GDM1 (cell line): ENCODE results near the gene RAB11B.
"Not testable (repeated sequence)": the region's sequence is repeated elsewhere in the genome, so short reads cannot be mapped to it uniquely, and the experiment has no call there.

Source experiments
- DNase-seq: peaks from one replicate; lab custom pipeline; 2025; lab: John Stamatoyannopoulos, UW

RAB11B gene

DNA sequence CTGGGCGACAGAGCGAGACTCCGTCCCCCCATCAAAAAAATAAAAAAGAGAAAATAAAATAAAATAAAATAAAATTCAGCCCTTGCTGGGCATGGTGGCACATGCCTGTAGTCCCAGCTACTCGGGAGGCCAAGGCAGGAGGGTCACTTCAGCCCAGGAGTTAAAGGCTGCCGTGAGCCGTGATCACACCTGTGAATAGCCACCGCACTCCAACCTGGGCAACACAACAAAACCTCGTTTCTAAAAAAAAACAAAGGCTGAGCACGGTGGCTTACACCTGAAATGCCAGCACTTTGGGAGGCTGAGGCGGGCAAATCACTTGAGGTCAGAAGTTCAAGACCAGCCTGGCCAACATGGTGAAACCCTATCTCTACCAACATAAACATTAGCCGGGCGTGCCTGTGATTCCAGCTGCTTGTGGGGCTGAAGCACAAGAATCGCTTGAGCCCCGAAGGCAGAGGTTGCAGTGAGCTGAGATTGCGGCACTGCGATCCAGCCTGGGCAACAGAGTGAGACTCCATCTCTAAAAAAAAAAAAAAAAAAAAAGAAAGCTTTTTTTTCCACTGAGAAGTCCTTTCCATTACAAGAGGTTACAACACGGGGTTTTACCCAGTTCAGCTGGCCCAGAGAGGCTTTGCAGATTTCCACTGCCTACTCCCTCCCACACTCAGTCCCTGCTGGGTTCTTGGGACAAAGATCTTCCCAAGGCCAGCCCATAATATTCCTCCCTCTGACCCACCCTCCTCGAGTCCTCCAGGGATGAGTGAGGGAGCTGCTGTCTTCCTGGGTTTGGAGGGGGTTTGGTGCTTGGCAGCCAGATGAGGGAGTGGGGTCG lies 19.8 kb upstream of the RAB11B start:
- DNase-seq: no peak

DNA sequence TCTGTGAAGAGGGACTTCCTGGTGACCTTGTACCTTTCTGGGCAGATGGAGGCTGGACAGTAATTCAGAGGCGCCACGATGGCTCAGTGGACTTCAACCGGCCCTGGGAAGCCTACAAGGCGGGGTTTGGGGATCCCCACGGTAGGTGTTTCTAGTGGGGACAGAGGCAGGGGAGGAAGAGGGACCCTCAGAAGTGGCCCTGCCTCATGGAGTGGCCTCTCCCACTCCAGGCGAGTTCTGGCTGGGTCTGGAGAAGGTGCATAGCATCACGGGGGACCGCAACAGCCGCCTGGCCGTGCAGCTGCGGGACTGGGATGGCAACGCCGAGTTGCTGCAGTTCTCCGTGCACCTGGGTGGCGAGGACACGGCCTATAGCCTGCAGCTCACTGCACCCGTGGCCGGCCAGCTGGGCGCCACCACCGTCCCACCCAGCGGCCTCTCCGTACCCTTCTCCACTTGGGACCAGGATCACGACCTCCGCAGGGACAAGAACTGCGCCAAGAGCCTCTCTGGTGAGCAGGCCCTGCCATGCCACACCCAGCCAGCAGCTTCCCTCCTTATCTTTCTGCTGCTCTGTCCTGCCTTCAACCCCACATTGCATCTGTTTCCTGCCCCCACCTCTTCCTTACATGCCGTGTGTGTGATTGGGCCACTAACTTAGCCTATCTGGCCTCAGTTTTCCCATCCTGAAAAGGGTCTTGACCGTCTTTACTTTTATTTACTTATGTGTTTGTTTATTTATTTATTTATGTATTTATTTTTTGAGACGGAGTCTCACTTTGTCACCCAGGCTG lies 19.0 kb upstream of the RAB11B start:
- DNase-seq: no peak

DNA sequence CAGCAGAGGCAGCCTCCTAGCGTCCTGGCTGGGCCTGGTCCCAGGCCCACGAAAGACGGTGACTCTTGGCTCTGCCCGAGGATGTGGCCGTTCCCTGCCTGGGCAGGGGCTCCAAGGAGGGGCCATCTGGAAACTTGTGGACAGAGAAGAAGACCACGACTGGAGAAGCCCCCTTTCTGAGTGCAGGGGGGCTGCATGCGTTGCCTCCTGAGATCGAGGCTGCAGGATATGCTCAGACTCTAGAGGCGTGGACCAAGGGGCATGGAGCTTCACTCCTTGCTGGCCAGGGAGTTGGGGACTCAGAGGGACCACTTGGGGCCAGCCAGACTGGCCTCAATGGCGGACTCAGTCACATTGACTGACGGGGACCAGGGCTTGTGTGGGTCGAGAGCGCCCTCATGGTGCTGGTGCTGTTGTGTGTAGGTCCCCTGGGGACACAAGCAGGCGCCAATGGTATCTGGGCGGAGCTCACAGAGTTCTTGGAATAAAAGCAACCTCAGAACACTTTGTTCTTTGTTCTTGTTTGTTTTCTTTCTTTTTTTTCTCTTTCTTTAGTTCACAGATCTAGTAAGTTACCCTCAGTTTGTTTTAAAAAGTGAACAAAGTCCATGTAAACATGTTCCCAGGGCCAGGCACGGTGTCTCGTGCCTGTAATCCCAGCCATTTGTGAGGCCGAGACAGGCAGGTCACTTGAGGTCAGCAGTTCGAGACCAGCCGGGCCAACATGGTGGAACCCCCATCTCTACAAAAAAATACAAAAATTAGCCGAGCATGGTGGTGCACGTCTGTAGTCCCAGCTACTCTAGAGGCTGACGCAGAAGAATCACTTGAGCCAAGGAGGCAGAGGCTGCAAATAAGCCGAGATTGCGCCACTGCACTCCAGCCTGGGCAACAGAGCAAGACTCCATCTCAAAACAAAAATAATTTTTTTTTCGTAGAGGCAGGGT lies 16.0 kb upstream of the RAB11B start:
- DNase-seq: no peak

DNA sequence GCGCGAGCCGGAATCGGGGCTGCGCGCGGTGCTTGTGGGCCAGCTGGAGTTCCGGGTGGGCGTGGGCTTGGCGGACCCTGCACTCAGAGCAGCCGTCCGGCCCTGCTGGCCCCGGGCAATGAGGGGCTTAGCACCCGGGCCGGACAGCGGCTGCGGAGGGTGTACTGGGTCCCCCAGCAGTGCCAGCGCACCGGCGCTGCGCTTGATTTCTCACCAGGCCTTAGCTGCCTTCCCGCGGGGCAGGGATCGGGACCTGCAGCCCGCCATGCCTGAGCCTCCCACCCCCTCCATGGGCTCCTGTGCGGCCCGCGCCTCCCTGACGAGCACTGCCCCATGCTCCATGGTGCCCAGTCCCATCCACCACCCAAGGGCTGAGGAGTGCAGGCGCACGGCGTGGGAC lies 14.4 kb upstream of the RAB11B start:
- DNase-seq: not testable (repeated sequence)

DNA sequence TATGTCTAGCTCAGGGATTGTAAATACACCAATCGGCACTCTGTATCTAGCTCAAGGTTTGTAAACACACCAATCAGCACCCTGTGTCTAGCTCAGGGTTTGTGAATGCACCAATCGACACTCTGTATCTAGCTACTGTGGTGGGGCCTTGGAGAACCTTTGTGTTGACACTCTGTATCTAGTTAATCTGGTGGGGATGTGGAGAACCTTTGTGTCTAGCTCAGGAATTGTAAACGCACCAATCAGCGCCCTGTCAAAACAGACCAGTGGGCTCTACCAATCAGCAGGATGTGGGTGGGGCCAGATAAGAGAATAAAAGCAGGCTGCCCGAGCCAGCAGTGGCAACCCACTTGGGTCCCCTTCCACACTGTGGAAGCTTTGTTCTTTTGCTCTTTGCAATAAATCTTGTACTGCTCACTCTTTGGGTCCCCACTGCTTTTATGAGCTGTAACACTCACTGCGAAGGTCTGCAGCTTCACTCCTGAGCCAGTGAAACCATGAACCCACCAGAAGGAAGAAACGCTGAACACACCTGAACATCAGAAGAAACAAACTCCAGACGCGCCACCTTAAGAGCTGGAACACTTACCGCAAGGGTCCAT lies 13.7 kb upstream of the RAB11B start:
- DNase-seq: not testable (repeated sequence)

DNA sequence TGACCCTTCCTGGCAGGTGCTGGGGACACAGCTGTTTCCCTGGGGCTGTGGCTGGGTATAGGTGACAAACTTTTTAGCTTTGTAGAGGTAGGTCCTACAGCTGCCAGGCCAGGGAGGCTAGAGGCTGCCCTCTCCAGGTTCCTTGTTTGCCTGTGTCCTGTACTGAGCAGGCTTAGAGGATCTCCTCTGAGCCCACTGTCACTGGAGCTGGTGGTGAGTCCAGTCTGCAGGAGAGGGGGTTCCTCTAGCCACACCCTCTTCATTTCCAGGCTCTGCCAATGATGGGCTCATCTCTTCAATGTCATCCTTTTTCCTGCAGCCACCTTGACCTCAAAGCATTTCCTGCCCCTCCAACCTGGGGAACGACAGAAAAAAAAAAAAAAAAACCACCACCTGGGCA lies 12.6 kb upstream of the RAB11B start:
- no peak for DNase-seq

DNA sequence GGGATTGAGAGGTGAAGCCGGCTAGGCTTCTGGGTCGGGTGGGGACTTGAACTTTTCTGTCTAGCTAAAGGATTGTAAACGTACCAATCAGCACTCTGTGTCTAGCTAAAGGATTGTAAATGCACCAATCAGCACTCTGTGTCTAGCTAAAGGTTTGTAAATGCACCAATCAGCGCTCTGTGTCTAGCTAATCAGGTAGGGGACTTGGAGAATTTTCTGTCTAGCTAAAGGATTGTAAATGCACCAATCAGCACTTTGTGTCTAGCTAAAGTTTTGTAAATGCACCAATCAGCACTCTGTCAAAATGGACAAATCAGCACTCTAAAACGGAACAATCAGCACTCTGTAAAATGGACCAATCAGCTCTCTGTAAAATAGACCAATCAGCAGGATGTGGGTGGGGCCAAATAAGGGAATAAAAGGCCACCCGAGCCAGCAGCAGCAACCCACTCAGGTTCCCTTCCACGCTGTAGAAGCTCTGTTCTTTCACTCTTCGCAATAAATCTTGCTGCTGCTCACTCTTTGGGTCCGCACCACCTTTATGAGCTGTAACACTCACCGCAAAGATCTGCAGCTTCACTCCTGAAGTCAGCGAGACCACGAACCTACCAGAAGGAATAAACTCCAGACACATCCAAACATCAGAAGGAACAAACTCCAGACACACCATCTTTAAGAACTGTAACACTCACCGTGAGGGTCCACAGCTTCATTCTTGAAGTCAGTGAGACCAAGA lies 10.8 kb upstream of the RAB11B start:
- DNase-seq: not testable (repeated sequence)

DNA sequence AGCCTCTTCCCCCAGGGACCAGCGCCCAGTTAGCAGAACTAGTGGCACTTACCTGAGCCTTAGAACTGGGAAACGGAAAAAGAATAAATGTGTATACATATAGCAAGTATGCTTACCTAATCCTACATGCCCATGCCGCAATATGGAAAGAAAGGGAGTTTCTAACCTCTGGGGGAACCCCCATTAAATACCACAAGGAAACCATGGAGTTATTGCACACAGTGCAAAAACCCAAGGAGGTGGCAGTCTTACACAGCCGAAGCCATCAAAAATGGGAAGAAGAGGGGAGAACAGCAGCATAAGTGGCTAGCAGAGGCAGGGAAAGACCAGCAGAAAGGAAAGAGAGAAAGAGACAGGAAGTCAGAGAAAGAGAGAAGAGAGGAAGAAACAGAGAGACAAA lies 5.6 kb upstream of the RAB11B start:
- DNase-seq: not testable (repeated sequence)

DNA sequence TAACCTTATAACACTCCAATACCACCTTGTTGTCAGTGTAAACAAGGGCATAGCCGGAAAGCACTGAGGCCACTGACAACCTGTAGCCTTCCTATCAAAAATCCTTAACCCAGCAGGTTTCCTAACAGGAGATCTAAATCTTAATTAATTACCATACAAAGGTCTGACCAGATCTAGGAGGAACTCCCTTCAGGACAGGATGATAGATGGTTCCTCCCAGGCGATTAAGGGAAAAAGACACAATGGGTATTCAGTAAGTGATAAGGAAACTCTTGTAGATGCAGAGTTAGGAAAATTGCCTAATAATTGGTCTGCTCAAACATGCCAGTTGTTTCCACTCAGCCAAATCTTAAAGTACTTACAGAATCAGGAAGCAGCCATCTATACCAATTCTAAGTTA lies 5.1 kb upstream of the RAB11B start:
- DNase-seq: not testable (repeated sequence)

DNA sequence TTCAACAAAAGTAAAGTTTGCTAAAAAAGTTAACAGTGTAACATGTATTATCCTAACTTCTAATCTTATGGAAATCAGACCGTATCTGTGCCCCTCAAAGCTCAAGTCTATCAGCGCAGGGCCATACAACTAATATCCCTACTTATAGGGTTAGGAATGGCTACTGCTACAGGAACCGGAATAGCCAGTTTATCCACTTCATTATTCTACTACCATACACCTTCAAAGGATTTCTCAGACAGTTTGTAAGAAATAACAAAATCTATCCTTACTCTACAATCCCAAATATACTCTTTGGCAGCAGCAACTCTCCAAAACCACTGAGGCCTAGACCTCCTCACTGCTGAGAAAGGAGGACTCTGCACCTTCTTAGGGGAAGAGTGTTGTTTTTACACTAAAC lies 4.6 kb upstream of the RAB11B start:
- DNase-seq: not testable (repeated sequence)

DNA sequence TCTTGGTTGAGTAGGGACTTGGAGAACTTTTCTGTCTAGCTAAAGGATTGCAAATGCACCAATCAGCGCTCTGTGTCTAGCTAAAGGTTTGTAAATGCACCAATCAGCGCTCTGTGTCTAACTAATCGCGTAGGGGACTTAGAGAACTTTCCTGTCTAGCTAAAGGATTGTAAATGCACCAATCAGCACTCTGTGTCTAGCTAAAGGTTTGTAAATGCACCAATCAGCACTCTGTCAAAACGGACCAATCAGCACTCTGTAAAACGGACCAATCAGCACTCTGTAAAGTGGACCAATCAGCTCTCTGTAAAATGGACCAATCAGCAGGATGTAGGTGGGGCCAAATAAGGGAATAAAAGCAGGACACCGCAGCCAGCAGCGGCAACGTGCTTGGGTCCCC lies 3.7 kb upstream of the RAB11B start:
- not testable (repeated sequence) for DNase-seq

DNA sequence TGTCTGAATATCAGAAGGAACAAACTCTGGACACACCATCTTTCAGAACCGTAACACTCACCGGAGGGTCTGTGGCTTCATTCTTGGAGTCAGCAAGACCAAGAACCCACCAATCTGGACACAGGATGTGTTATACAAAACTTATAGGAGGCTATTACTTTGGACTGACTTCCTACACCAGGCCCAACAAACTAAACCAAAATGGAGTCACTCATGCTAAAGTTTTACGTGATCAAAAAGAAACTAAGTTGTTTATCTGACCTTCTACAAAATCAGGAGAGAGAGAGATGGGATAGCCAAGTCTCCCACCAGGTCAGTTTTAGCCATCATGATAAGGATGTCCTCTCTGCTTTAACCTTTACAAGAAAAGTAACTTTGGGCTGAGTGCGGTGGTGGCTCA lies 3.2 kb upstream of the RAB11B start:
- no peak for DNase-seq

DNA sequence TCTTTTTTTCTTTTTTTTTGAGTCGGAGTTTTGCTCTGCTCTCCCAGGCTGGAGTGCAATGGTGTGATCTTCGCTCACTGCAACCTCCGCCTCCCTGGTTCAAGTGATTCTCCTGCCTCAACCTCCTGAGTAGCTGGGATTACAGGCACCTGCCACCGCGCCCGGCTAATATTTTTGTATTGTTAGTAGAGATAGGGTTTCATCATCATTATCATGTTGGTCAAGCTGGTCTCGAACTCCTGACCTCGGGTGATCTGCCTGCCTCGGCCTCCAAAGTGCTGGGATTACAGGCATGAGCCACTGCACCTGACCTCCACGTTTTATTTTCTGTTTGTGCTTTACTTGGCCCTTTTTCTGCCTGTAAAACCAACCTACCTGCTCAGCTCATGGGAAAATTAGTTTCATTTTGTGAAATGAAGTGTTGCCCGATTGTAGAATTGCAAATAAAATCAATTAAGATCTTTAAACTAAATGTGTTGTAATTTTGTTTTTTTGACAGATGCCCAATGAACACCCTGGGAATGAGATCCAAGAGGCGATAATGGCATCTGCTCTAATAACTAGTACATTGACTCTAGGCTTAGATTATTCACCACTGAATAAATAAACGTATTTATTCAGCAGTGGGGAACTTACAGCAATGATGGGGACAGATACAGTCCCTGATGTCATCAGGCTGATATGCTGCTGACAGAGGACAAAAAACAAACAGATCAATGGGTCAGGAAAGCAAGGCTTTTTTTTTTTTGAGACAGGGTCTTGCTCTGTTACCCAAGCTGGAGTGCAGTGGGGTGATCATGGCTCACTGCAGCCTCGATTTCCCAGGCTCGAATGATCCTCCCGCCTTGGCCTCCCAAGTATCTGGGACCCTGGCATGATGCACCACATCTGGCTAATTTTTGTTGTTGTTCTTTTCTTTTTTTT lies 2.2 kb upstream of the RAB11B start:
- no peak for DNase-seq

DNA sequence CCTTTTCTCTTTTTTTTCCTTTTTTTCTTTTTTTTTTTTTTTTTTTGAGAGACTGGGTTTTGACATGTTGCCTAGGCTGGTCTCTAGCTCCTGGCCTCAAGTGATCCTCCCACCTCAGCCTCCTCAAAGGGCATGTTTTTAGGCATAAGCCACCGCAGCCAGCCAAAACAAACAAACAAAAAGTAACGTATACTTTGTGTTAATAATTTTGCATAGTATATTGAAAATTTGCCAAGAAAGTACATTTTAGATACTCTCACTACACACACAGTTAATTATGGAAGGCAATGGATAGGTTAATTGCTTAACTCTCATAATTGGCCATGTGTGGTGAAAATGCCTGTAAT lies 1.6 kb upstream of the RAB11B start:
- DNase-seq: no peak

DNA sequence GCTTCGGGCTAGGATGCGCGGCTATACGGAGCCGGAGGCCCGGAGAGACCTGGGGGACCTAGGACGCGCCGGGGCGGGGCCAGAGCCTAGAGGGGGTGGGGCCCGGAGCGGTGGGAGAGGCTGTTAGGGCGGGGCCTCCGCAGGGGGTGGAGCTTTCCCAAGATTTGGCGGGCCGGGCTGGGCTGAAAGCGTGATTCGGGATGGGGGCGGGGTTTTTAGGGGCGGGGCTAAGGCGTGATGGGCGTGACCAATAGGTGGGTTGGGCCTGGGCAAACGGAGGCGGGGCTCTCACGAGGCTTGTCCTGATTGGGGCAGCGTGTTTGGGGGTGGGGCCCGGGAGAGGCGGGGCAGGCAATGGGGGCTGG lies 439 bp downstream of the RAB11B start:
- DNase-seq: peak; percentile 85

DNA sequence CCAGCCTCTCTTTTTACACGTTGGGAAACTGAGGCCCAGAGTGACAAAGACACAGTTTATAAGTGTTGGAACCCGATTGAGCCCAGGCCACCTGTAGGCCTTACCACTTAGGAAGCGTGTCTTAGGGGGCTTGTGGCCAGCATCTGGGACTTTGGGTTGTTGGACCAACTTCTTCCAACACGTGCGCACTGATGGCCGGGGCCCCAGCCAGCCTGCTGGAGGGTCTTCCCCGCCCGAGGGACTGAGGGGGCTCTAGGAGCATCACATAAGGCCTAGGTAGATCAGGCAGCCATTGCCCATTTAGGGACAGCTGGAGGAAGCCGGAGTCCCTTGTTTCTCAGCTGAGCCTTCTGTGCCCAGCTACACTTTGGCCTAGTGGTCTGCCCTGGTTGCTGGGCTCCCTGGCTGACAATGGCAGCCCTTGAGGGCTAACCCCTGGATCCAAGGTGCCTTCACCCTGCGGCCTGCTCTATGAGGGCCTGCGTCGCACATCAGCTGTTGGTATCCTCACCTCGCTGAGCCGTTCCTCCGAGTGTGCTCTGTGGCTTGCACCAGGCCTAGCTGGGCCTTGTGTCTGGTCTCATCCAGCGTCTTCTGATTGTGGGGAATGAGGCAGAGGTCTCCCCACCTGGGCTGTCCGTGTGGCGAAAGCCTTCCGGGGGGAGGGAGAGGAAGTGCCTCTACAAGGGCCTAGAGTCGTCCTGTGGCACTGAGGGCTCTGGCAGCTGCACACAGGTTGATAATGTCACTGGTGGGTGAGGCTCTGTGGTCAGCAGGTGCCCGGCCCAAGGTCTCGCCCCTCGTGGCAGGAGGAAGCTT lies 1.2 kb downstream of the RAB11B start:
- no peak for DNase-seq

DNA sequence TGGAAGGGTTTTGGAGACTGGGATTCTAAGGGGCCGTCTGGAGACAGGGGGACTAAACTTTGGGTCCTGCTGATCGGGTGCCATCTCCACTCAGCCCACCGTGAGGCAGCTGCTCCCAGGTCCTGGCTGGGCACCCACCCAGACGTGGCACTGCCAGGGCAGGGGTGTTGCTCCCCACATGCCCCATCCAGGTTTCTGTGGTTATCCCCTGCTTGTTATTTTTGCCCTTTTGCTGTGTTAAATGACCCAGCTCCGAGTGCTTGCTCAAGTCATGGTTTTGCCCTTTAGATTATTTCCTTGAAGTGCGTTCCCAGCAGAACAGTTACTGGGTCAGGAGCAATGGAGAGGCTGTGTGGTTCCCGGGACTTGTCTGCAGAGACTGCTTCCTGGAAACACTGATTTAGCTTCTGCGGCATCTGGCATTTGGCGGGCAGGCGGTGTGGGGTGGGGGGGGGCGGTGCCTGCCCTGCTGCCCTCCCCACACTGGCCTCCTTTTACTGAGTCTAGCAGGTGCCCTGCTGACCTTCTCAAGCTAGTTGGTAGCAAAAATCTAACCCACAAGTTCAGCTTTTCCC lies 1.9 kb downstream of the RAB11B start:
- DNase-seq: no peak

DNA sequence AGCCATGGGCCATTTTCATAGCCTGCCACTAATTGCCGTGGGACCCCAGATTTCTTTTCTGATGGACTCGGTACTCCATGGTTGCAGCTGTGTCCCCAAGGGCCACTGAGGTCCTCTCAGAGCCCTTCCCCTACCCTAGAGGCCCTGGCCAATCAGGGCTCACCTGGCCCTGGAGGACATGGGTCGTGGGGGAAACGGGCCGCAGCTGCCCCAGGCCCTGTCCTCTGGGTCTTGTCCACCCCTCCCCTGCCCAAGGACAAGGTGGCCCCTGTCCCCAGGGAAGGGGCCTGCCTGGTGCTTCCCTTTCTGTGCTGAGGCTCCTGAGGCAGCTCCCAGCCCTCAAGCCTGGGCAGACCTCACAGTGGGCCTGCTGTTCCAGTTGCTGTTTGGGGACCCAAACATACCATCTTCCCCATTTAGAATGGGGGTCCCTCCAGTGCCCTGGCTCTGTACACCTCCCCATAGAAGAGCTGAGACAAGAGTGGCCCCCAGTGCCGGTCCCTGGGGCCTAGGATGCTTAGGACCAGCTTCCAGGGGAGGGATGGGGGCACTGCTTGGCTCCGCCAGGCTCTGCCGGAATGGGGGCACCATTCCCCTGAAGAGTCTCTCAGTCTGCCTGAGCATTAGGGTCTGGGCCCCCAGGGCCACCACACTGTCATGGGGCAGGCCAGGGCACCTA lies 3.2 kb downstream of the RAB11B start:
- DNase-seq: no peak
